KMS-11 (cell line): ENCODE data around the gene RTN3.

Source experiments
- H2AFZ ChIP-seq: fragments of 200-600 bp; sonication (generic); 2 replicates; pipeline ENCODE4 v1.6.1; 2016; ENCODE audit warnings: antibody characterized with exemption, mixed run types, low read depth
- H3K27ac ChIP-seq: fragments of 200-600 bp; sonication (generic); 2 replicates; pipeline ENCODE4 v1.6.1; 2016; ENCODE audit warnings: mild to moderate bottlenecking, mixed run types
- H3K27me3 ChIP-seq: fragments of 200-600 bp; sonication (generic); 2 replicates; pipeline ENCODE4 v1.6.1; 2017; ENCODE audit warnings: mild to moderate bottlenecking, low read depth, mixed run types, moderate library complexity; ENCODE audit not compliant: insufficient read depth
- H3K36me3 ChIP-seq: fragments of 200-600 bp; sonication (generic); 2 replicates; pipeline ENCODE4 v1.6.1; 2017; ENCODE audit warnings: mild to moderate bottlenecking, mixed run types; ENCODE audit not compliant: insufficient read depth
- H3K4me1 ChIP-seq: fragments of 200-600 bp; sonication (generic); 2 replicates; pipeline ENCODE4 v1.6.1; 2016; ENCODE audit warnings: mild to moderate bottlenecking, low read depth, mixed run types; ENCODE audit not compliant: poor library complexity, severe bottlenecking
- H3K4me2 ChIP-seq: fragments of 200-600 bp; sonication (generic); 2 replicates; pipeline ENCODE4 v1.7.0; 2016; ENCODE audit warnings: mild to moderate bottlenecking, mixed run types
- H3K4me3 ChIP-seq: fragments of 200-600 bp; sonication (generic); IDR thresholded peaks from 2 replicates; pipeline ENCODE4 v1.6.1; 2017; ENCODE audit warnings: low read depth, low read length, mixed read lengths; ENCODE audit not compliant: insufficient read depth
- H3K79me2 ChIP-seq: fragments of 200-600 bp; sonication (generic); 2 replicates; pipeline ENCODE4 v1.6.1; 2016; ENCODE audit warnings: low read depth, mixed run types; ENCODE audit not compliant: insufficient read depth
- H3K9ac ChIP-seq: fragments of 200-600 bp; sonication (generic); 2 replicates; pipeline ENCODE4 v1.6.1; 2016; ENCODE audit warnings: mild to moderate bottlenecking, mixed run types
- H4K20me1 ChIP-seq: fragments of 200-600 bp; sonication (generic); 2 replicates; pipeline ENCODE4 v1.6.1; 2016; ENCODE audit warnings: mild to moderate bottlenecking, mixed run types; ENCODE audit not compliant: insufficient read depth
- TF ChIP-seq, protein P1 (sequence below): fragments of 200-600 bp; sonication (generic); conservative IDR thresholded peaks from 2 replicates; pipeline ENCODE4 v1.6.1; 2017; ENCODE audit warnings: low read depth, mild to moderate bottlenecking, antibody characterized with exemption, low read length, moderate library complexity, mixed read lengths

RTN3 gene

DNA sequence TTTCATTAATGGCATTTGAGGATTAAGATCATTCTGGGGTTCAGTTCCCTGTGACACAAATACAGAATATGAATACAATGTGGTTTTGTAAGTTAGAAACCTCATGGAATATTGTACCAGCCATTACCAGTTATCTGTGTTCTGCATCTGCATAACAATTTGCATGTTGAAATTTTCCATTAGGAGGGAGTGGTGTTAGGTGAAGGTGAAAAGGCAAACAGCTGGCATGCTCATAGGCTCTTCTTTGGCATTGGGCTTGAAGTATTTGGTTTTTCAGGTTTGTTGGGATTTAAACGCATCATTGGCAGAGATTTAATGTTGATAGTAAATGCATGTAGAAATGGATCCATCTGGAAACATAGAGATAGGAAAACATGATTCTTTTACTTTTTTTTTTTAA, 18.6 kb downstream of the RTN3 start:
- TF ChIP-seq, protein P1, sequence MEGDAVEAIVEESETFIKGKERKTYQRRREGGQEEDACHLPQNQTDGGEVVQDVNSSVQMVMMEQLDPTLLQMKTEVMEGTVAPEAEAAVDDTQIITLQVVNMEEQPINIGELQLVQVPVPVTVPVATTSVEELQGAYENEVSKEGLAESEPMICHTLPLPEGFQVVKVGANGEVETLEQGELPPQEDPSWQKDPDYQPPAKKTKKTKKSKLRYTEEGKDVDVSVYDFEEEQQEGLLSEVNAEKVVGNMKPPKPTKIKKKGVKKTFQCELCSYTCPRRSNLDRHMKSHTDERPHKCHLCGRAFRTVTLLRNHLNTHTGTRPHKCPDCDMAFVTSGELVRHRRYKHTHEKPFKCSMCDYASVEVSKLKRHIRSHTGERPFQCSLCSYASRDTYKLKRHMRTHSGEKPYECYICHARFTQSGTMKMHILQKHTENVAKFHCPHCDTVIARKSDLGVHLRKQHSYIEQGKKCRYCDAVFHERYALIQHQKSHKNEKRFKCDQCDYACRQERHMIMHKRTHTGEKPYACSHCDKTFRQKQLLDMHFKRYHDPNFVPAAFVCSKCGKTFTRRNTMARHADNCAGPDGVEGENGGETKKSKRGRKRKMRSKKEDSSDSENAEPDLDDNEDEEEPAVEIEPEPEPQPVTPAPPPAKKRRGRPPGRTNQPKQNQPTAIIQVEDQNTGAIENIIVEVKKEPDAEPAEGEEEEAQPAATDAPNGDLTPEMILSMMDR: no peak
- Histone ChIP-seq H3K4me3 (no peak overlapping the region), H3K36me3 (peaks cover 4% of the 10 kb centered on the region; the same call in 1 of the 2 replicates), H3K79me2 (peaks cover 18% of the 10 kb centered on the region), H2AFZ (no peak overlapping the region), H3K9ac (no peak overlapping the region), H3K4me2 (no peak overlapping the region), H3K27me3 (no peaks in the 10 kb centered on the region), H3K27ac (no peak overlapping the region), H4K20me1 (peaks cover 5% of the 10 kb centered on the region; the same call in 1 of the 2 replicates), H3K4me1 (no peaks in the 10 kb centered on the region)

- H3K4me2 ChIP-seq: no peak overlapping the region
- no peaks in the 10 kb centered on the region for H4K20me1 ChIP-seq
- H3K36me3 ChIP-seq: peaks cover 4% of the 10 kb centered on the region; the same call in 1 of the 2 replicates
- H3K9ac ChIP-seq: no peak overlapping the region
- TF ChIP-seq, protein P1: no peak
- H3K27me3 ChIP-seq: no peaks in the 10 kb centered on the region
- no peak overlapping the region for H2AFZ ChIP-seq
- H3K4me3 ChIP-seq: no peak overlapping the region
- peaks cover 15% of the 10 kb centered on the region for H3K79me2 ChIP-seq
- H3K4me1 ChIP-seq: no peaks in the 10 kb centered on the region
- no peak overlapping the region for H3K27ac ChIP-seq
These were observed 24.2 kb downstream of the RTN3 start for GRCh38 chr11:63705526-63705925.

DNA sequence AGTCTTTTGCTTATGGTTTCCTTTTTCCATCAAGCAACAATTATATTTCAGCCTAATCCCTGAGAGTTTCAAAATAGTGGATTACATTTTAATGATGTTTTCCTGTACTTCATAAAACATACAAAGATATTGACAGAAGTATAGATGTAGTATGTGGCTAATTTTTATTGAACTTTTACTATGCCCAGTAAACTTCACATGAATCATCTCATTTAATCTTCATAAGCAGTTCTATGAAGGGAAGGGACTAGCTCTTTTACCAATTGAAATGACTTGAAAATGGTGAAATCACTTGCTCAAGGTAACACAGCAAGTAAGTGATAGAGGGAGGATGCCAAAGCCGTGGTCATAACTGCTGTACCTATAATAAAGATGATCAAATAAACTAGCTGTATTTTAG, 27.5 kb downstream of the RTN3 start:
- Histone ChIP-seq H3K9ac (no peak overlapping the region), H4K20me1 (no peaks in the 10 kb centered on the region), H3K27ac (no peak overlapping the region), H3K27me3 (no peaks in the 10 kb centered on the region), H3K4me2 (no peak overlapping the region), H3K4me3 (no peak overlapping the region), H3K4me1 (no peaks in the 10 kb centered on the region), H2AFZ (no peak overlapping the region), H3K79me2 (peaks cover 7% of the 10 kb centered on the region; the same call in 1 of the 2 replicates), H3K36me3 (no peaks in the 10 kb centered on the region)
- TF ChIP-seq, protein P1: no peak

DNA sequence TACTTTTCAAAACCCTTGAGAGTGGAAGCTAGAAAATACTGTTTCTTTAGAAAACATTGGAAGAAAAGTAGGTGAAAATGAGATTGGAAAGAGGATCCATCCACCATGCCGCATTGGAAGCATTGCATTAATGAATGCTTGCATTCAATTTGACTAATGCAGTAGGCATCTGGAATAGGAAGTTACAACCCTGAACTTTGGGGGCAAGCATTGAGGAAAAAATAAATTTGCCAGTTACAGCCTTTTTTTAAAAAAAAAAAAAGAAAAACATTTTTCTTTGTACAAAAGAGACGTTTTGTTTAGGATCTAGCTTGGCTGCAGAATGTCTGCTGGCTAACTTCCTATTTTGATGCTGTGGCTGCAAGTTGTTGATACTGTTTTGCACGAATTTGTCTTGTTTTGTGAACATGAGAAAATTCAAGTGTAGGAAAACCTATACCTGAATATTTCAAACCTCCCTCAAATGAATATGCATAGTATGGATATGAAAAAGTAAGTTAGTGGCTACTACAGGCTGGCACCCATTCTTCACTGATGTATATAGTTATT, 28.1 kb downstream of the RTN3 start:
- H3K36me3 ChIP-seq: no peaks in the 10 kb centered on the region
- no peaks in the 10 kb centered on the region for H3K27me3 ChIP-seq
- TF ChIP-seq, protein P1: no peak
- H3K27ac ChIP-seq: no peak overlapping the region
- no peak overlapping the region for H3K9ac ChIP-seq
- H3K4me1 ChIP-seq: no peaks in the 10 kb centered on the region
- no peaks in the 10 kb centered on the region for H4K20me1 ChIP-seq
- no peak overlapping the region for H3K4me2 ChIP-seq
- no peak overlapping the region for H3K4me3 ChIP-seq
- peaks cover 11% of the 10 kb centered on the region; the same call in 1 of the 2 replicates for H3K79me2 ChIP-seq
- no peak overlapping the region for H2AFZ ChIP-seq
